Stimulated activated CD4-positive, alpha-beta T cell treated with anti-CD3 and anti-CD28 coated beads, Interleukin-1b, Interleukin-23, amount 100 ng/mL, for 4 hours (primary cell): ENCODE data around the gene CMSS1.

Source experiments
- DNase-seq, 2 donors: peaks; one replicate each; pipeline ENCODE4 v3.0.0-alpha.2; 2020; ENCODE audit warnings: low read depth in 2 of 2

The CMSS1 gene

GRCh38 chr3:100179692-100180349 is 362.2 kb downstream of the CMSS1 start:
- DNase-seq, result no peak

DNA sequence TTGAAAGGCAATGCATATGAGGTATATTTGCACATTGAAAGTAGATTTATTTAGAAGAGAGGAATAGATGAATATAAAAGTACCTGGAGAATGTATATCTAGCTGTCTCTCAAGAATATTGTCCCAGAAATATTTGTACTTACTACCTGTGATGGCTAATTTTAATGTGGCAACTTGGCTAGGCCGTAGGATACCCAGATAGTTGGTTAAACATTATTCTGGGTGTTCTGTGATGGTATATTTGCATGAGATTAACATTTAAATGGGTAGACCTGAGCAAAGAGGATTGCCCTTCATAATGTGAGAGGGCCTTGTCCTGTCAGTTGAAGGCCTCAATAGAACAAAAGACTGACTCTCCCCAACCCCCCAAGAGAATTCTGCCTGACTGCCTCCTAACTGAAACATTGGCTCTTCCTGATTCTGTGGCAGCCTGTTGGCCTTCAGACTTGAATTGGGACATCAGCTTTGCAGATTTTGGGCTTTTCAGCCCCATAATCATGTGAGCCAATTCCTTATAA is 366.0 kb downstream of the CMSS1 start:
- DNase-seq, result no peak

GRCh38 chr3:100184948-100185570 is 367.4 kb downstream of the CMSS1 start:
- DNase-seq, result no peak

DNA sequence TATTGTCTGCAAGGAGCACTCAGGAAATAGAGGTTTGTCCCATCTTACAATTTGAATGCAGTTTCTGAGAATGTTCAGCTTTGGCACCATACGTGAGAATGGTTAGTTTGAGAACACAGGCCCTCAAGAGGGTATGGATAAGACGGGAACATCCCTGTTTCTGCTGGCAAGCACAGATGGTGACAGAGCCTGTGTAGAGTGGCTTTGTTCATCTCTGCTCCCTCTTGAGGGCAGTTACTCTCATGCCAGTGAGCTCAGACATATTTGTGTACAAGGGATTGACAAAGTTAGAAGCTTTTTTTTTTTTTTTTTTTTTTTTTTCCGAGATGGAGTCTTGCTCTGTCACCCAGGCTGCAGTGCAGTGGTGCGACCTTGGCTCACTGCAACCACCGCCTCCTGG is 368.2 kb downstream of the CMSS1 start:
- DNase-seq, result no peak

- no peak for DNase-seq
Measured at GRCh38 chr3:100189444-100189964, 371.8 kb downstream of the CMSS1 start.

DNA sequence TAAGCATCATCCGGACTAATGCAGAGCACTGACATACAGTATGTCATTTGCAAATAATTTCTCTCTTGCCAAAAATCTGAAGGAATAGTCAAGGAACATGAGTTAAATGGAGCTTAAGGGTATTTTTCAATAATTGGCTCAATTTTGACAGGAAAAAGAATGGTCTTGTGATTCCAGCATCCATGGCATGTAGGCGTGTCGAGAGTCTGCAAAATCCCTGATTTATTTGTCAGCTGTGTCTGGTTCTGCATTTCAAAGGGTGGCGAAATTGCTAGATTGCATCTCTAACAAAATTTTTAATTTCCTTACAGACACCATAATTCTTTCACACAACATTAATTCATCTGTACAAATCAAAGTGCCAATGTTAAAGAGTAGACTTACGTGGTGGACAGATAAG is 377.7 kb downstream of the CMSS1 start:
- DNase-seq, result no peak

- DNase-seq, result no peak
Measured at GRCh38 chr3:100197876-100198275, 380.2 kb downstream of the CMSS1 start.

GRCh38 chr3:100198579-100199269 is 381.1 kb downstream of the CMSS1 start:
- no peak for DNase-seq

GRCh38 chr3:100205171-100205570 is 387.5 kb downstream of the CMSS1 start:
- no peak for DNase-seq

- no peak for DNase-seq
Measured at GRCh38 chr3:100206687-100207086, 389.0 kb downstream of the CMSS1 start.

- DNase-seq, result no peak
Measured at GRCh38 chr3:100207886-100208285, 390.2 kb downstream of the CMSS1 start.

DNA sequence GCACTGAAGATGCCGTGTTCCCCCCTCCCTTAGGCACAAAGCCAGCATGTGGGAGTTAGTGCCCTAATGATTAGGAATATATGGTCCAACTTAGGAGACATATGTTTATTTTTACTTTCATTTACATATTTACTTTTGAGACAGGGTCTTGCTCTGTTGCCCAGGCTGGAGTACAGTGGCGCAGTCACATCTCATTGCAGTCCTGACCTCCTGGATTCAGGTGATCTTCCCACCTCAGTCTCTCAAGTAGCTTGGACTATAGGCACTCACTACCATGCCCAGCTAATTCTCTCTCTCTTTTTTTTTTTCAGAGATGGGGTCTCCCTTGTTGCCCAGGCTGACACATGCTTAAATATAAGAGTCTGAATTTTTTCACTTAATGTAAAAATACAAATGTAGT is 391.5 kb downstream of the CMSS1 start:
- DNase-seq, result no peak

- DNase-seq, result no peak
Measured at GRCh38 chr3:100209948-100210771, 392.5 kb downstream of the CMSS1 start.

DNA sequence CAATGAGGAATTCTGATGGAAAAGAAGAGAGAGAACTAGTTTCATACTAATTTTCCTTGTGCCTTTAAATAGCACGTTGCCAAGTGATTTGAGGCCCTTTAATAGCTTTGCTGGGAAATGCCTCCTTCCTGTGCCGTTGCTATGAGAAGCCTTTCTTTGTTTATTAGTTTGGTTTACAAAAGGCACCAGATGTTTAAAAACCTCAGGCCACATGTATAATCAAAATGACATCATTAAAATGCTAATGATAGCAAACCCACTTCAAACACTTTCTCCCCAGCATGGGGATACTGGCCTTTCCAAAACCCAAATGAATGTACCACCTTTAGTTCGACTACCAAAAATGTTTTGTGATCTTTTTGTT is 393.1 kb downstream of the CMSS1 start:
- no peak for DNase-seq

GRCh38 chr3:100213891-100214573 is 396.4 kb downstream of the CMSS1 start:
- no peak for DNase-seq

- DNase-seq, result no peak
Measured at GRCh38 chr3:100214574-100214964, 396.9 kb downstream of the CMSS1 start.

DNA sequence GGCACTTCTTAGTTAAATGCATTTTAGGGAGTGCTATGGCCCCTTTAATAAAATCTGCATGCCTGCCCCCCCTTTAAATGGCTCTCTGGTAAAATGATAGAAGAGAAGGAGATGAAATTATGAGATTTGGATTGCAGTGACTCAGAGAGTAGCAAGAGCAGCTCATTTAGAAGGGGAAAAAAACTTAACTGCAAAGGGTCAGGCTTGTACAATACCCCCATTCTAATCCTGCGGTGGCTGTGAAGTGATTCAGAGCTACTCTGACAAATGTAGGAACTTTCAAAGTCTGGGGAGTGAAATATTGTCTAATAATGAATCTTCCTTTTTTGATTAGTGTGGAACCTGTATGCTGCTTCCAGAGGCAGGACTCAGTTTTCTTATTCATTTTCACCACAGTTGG is 399.1 kb downstream of the CMSS1 start:
- DNase-seq, result no peak

GRCh38 chr3:100221159-100221558 is 403.5 kb downstream of the CMSS1 start:
- DNase-seq, result no peak

DNA sequence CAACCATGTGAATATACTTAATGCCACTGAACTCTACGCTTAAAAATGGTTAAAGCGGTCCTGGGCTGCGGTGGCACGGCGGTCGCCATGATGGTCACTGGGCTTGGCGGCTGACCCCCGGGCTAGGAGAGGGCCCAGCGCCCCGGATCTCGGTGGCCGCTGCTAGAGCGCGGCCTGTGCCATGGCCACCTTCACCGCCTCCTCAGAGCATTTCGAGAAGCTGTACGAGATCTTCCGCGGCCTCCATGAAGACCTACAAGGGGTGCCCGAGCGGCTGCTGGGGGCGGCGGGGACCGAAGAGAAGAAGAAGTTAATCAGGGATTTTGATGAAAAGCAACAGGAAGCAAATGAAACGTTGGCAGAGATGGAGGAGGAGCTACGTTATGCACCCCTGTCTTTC is 407.5 kb downstream of the CMSS1 start:
- DNase-seq, result no peak

DNA sequence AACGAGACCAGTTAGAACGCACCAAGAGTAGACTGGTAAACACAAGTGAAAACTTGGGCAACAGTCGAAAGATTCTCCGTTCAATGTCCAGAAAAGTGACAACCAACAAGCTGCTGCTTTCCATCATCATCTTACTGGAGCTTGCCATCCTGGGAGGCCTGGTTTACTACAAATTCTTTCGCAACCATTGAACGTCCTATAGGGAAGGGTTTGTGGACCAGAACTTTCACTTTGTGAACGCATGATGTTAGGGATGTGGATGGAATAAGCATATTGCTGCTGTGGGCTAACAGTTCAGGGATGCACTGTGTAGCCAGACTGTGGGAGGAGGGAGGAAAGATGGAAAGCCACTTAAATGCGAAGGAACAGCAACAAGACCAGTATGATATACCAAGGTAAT is 408.2 kb downstream of the CMSS1 start:
- no peak for DNase-seq

DNA sequence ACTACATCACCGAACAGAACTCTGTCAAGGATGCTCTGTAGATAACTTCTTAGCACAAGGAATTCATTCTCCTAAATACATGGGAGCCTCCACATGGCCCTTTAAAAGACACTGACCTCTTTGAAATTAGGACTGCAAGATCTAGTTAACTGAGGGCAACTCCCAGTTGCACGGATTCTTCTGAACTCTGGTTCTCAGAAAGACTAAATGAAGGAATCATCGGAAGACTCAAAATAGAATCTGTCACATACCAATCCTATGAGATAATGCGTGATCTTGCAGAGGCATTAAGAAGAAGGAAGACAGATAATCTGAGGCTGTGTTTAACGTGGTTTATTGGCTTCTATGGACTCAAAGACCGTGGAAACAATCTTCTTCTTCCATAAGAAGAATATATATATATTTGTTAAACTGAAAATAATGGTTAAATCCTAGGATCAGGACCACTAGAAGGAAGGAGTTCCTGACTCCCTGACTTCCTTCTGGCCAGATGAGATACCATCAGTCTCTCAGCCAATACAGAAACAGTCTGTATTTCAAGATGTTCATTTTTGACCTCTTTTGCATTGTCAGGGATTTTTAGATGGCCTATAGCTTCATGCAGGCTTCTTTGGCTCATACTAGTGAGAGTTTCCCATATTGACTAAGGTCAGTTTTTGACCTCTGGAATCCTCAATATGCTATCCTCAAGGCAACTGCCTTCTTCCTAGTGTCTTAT is 409.2 kb downstream of the CMSS1 start:
- no peak for DNase-seq
